ENCODE measurements around the gene CBX7.

CBX7 gene

DNA sequence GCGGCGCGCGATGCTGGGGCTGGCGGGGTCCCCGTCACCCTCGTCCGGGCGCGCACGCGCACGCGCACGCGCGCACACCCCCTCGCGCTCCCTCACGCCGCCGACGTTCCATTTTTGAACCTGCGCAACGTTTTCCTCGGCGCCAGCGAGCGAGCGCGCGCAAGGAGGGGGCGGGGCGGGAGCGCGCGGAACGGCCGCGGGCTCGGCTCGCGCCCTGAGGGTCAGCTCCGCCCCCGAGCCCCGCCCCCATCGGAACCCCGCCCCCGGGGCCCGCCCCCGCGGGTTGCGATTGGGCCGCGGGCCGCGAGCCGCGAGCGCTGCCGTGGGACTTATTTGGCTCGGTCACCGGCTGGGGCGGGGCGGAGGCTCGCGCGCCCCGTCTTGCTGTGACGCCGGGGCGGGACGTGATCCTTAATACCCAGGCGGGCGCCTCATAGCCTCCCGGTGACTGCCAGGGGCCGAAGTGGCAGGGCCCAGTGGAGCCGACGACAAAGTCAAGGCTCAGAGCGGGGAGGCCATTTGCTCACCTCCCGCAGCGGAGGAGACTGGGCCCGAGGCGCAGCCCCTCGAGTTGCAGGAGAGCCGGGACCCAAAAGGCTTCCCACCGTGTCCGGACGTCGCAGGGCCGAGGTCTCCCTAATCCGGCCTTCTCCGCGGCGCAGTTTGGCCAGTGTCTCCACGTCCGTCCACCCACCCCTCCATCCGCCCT, at the start of gene CBX7:
CBX7 (minus strand) TSS at position 170 of the 709 bp plus-strand sequence. CDS start 236 bp downstream, outside the sequence.
- peak; percentile 45 to 97 (median 87) for DNase-seq

DNA sequence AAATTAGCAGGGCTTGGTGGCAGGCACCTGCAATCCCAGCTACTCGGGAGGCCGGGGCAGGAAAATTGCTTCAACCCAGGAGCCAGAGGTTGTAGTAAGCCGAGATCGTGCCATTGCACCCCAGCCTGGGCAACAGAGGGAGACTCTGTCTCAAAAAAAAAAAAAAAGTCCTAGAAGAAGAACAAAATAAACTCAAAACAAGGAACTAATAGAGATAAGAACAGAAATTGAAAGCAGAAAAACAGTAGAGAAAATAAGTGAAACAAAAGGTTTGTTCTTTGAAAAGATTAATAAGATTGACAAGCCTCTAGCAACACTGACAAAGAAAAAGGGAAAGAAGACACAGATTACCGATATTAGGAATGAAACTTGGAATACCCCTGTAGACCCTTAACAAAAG, 45.1 kb upstream of the CBX7 start:
- DNase-seq: no peak

- no peak for DNase-seq
These were observed 41.6 kb upstream of the CBX7 start for GRCh38 chr22:39194098-39194497.

DNA sequence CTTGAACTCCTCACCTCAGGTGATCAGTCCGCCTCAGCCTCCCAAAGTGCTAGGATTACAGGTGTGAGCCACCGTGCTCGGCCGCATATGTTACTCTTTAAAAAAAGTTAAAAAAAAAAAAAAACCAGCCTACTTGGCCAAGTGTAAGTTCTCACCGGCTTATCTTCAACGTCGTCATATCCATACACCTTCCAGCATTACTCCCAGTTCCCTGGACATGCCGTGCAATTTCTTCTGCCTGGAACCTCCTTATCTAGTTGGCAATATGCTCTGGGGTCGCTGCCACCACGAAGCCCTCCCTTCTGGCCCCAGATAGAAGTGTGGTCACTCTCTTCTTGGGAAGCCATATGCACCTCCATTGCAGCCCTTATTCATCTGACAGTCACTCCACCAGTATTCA, 36.3 kb upstream of the CBX7 start:
- DNase-seq: no peak

DNA sequence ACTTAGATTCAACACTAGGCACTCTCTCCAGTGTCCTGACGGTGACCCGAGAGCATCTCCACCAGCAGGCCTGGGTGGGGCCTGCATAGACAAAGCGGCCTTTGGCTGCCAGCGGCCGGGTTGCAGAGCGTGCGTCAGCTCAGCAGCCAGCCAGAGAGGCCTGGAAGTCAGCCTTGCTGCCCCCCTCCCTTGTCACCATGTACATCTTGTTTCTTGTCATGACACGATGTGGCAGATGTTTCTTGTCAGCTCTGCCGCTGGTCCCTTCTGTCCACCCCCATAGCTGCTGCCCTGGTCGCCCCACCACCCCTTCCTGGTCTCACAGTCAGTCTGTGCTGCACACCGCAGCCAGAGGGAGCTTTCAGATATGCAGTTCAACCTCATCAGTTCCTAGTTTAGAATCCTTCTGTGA, 33.1 kb upstream of the CBX7 start:
- peak in 38 of 56 donors; percentile 9 to 71 (median 38) for DNase-seq

- no peak for DNase-seq
These were observed 32.4 kb upstream of the CBX7 start for GRCh38 chr22:39184586-39185577.

- DNase-seq: peak in 12 of 56 donors; percentile 8 to 56 (median 15)
These were observed 31.6 kb upstream of the CBX7 start for GRCh38 chr22:39183991-39184585.

DNA sequence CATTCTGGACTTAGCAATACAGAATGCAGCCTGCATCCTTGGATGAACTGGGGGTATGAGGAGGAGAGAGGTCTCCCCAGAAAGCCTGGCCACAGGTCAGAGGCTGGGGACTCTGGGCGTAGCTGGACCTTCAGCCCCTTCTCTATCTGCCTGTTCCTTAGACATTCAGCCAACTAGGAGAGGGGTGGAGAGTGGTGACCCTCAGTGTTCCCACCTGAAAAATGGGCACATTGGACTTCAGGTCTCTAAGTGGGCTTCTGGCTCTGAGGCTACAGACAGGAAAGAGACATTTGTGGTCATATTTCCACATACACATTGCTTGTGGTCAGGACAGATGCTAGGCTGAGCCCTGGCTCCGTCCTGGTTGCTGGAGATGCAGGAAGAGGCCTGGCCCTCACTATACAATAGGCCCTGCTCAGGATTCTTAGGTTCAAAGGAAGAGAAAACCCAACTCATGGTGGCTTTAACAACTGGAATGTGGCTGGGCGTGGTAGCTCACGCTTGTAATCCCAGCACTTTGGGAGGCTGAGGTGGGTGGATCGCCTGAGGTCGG, 30.1 kb upstream of the CBX7 start:
- DNase-seq: no peak

GRCh38 chr22:39181778-39182177, 29.3 kb upstream of the CBX7 start:
- no peak for DNase-seq

- no peak for DNase-seq
These were observed 28.9 kb upstream of the CBX7 start for GRCh38 chr22:39181356-39181755.

- no peak for DNase-seq
These were observed 27.4 kb upstream of the CBX7 start for GRCh38 chr22:39179841-39180335.

DNA sequence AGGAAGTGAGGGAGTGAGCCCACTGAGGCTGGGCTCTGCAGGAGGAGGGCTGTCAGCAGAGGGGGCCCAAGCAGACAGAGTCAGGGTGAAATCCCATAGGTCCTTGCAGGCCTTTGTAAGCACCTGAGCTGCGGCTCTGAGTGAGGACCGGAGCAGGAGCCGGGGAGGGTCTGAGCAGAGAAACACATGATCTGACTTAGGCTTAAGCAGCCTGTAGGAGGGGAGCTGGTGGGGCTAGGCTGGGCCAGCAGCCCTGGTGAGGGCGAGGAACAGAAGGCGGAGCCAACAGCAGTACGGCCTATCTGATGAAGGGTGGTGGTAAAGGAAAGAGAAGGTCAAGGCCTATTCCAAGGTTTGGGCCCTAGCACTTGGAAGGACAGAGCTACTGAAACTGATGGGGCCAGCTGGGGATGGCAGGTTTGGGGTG, 26.9 kb upstream of the CBX7 start:
- DNase-seq: no peak

GRCh38 chr22:39178206-39179111, 26.0 kb upstream of the CBX7 start:
- DNase-seq: no peak

GRCh38 chr22:39177791-39178190, 25.3 kb upstream of the CBX7 start:
- no peak for DNase-seq

DNA sequence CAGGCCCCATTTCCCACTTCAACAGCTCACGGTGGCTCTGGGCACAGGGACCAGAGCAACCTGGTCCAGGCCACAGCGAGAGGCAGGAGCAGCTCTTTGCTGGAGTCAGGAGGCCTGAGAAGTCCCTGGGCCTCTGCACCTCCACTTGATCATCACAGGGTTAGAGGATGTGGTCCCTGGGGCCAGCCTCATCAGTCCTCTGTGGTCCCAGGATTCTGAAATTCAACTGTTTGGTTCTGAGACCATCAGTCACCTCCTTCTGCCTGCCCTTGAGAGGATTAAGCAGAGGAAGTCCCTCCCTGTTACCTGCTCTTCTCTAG, 24.9 kb upstream of the CBX7 start:
- no peak for DNase-seq

DNA sequence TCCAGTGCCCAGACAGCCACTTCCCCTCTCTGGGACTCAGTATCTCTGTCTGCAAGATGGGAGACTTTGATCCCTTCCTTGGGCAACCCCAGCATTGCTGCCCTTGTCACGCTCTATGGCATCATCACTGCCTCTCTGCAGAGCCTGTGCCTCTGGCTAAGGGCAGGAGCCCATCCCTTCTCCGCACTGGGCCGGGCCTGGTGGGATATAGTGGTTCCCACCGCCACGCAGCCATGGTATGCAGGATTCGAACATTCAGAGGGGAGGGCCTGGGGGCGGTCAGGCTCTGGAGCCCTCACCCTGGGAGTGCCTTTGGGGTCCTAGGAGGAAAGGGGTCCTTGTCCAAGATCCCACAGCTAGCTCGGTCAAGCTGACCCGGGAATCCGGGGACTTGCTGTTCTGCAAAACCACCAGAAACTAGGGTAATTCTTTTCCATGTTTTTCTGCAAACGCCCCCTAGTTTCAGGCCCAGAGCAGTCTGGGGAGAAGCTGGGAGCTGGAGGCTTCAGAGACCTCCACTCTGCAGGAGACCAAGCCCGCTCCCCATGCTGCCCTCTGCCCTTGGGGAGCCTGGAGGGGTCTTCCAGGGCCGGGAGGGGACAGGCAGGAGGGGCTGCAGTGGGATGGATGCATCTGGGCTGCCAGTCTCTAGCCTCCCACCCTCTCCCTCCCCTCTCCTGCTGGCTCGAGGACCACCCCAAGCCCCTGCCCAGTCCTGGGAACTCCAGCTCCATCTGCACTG, 24.4 kb upstream of the CBX7 start:
- no peak for DNase-seq

DNA sequence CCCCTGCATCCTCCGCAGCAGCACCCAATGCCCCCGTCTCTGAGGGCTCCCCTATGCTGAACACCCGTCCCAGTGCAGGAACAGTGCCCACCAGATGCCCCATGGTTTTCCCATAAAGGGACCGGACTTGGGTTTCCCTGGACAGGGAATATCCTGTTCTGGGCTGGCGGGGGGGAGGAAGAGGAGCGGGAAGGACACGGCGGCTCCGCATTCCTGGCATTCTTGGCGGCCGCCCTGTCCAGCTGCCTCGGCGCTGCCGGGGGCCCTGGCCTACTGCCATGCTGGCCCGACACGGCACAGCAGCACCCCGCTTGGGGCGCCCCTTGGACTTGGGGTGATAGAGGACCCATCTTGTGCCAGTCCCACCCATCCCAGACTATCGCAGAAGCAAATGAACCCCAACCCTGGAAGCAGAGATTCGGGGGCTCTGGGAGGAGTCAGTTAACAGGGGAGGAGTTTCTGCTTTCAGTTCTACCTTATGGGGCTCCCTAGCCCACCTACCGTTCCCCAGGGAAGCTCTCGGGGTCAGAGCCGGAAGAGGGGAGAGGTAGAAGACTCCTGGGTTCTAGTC, 23.7 kb upstream of the CBX7 start:
- peak in 1 of 56 donors; percentile 25 for DNase-seq

GRCh38 chr22:39175353-39176142, 23.1 kb upstream of the CBX7 start:
- DNase-seq: no peak
